GM19025 (cell line): Measurements from ENCODE around the gene SH3RF1.

Experiments
- ATAC-seq: cut with Tn5 transposase; IDR thresholded peaks from one replicate; pipeline ENCODE4 v1.9.1; 2021; ENCODE audit warnings: mild to moderate bottlenecking, low read depth, moderate library complexity; ENCODE audit not compliant: unreplicated experiment

SH3RF1 gene

GRCh38 chr4:169050881-169051760, 219.6 kb downstream of the SH3RF1 start:
- no peak for ATAC-seq

GRCh38 chr4:169050284-169050683, 220.5 kb downstream of the SH3RF1 start:
- ATAC-seq: no peak

GRCh38 chr4:169048868-169049414, 221.8 kb downstream of the SH3RF1 start:
- no peak for ATAC-seq

- no peak for ATAC-seq
Observed at GRCh38 chr4:169047956-169048355, 222.8 kb downstream of the SH3RF1 start.

- no peak for ATAC-seq
Observed at GRCh38 chr4:169045862-169046584, 224.7 kb downstream of the SH3RF1 start.

GRCh38 chr4:169044714-169045447, 225.9 kb downstream of the SH3RF1 start:
- ATAC-seq: no peak
